Measurements from ENCODE around the gene ERBB3.

The ERBB3 gene

DNA sequence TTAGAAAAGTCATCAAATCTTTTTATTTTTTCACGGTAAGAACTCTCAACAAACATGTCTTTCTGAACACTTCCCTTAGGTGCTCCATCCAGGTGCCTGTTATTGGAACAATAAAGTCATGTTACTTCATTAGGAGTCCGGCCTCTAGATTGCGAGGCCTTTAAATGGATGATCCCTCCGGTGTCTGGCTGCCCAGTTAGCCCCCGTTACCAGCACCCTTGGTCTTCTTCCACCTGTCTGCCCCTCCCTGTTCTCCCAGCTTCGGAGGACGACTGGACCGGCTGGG, 23.8 kb downstream of the ERBB3 start:
- peak overlapping the region; percentile 90 for H3K9ac ChIP-seq (ENCODE audit: insufficient read length, low read depth)
- DNase-seq (ENCODE audit: low read depth, low spot score) = no peak
- H3K4me3 ChIP-seq (ENCODE audit: insufficient read length, low read depth) = peak overlapping the region; percentile 73
- H3K36me3 ChIP-seq (ENCODE audit: insufficient read depth, insufficient read length, low read length) = peaks cover 61% of the 10 kb centered on the region
- TF ChIP-seq ZNF274 (IDR thresholded peaks at IDR 0.05; ENCODE audit: low read depth, low read length) (no peak), YY1 (IDR thresholded peaks at IDR 0.05; ENCODE audit: insufficient read depth, insufficient read length) (no peak), SUZ12 (IDR thresholded peaks at IDR 0.05; ENCODE audit: extremely low read depth, insufficient read depth, insufficient read length) (no peak)
- H3K4me1 ChIP-seq (ENCODE audit: insufficient read depth, insufficient read length) = no peaks in the 10 kb centered on the region
- no peaks in the 10 kb centered on the region for H3K9me3 ChIP-seq (ENCODE audit: insufficient read depth, low read length)
- no peaks in the 10 kb centered on the region for H3K27me3 ChIP-seq (ENCODE audit: insufficient read depth, insufficient read length)

DNA sequence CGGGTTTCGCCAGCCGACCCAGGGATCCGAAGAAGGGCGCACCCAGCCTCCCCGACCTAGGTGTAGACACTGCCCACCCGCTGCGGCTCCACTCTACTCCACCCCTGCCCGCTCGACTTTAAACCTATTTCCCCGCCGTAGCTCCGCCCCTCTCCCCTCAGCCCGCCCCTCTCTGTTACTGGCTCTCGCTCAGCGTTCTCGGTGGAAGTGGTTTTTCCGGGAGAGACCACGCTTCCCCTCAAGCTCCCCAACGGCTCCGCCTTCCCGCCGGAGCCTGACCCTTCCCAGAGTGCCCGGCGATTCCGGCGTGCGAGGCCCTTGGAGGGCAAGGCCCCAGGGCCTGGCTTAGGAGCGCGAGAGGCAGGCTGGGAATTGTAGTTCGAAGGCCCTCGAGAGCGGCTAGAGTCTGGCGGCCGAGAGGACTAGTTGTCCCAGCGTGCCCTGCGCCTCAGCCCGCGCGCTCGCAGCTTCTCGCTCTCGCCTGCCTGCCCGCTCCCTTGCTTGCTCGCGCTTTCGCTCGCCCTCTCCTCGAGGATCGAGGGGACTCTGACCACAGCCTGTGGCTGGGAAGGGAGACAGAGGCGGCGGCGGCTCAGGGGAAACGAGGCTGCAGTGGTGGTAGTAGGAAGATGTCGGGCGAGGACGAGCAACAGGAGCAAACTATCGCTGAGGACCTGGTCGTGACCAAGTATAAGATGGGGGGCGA, 24.3 kb downstream of the ERBB3 start, which contains the start of gene PA2G4:
TSS of gene PA2G4 (plus strand) at position 451 of the 706 bp plus-strand sequence. CDS start at position 630, 179 bp downstream.
- Histone ChIP-seq H3K4me3 (ENCODE audit: insufficient read length, low read depth) (peak within 1 kb of the TSS; percentile 98), H3K9me3 (ENCODE audit: insufficient read depth, low read length) (no peaks in the 10 kb centered on the region), H3K9ac (ENCODE audit: insufficient read length, low read depth) (peak within 1 kb of the TSS; percentile 99), H3K4me1 (ENCODE audit: insufficient read depth, insufficient read length) (no peaks in the 10 kb centered on the region), H3K36me3 (ENCODE audit: insufficient read depth, insufficient read length, low read length) (peaks cover 65% of the 10 kb centered on the region), H3K27me3 (ENCODE audit: insufficient read depth, insufficient read length) (no peaks in the 10 kb centered on the region)
- TF ChIP-seq YY1 (IDR thresholded peaks at IDR 0.05; ENCODE audit: insufficient read depth, insufficient read length) (no peak), ZNF274 (IDR thresholded peaks at IDR 0.05; ENCODE audit: low read depth, low read length) (no peak), SUZ12 (IDR thresholded peaks at IDR 0.05; ENCODE audit: extremely low read depth, insufficient read depth, insufficient read length) (no peak)
- DNase-seq (ENCODE audit: low read depth, low spot score) = peak; percentile 99

DNA sequence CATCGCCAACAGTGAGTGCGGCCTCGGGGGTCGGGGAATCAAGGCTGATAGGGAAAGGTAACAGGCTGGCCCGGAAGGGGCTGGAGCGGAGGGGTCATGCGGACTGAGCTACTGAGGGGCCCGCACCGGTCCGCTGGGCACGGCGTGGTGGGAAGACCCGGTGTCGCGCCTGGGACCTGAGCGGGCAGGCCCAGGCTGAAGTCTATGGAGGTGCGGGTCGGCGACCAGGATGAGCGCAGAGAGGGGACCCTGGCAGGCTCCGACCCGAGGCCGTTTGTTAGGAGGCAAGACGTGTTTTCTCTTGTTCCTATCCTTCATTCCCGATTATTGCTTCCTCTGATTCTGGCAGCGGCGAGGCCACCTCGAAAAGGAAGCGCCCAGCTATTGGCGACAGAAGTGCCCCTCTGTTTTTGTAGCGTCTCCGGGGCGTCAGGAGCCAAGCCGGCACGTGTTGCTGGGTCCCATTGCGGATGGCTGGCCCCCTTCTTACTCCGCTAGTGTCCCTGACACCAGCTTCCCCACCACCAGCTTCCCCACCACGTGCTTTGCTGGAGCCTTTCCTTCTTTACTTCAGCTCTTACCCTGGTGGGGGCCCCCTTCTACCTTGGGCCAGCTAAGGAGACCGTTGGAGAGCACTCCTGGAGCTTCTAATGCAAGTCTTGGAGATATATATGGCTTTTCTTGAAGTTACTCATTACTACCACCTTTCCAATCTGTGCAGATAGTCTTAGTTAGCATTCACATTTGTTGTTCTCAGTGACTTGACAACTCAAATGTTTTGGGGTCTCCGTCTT, 25.0 kb downstream of the ERBB3 start:
- Histone ChIP-seq H3K9ac (ENCODE audit: insufficient read length, low read depth) (peak overlapping the region; percentile 99), H3K9me3 (ENCODE audit: insufficient read depth, low read length) (no peaks in the 10 kb centered on the region), H3K4me3 (ENCODE audit: insufficient read length, low read depth) (peak overlapping the region; percentile 98), H3K4me1 (ENCODE audit: insufficient read depth, insufficient read length) (no peaks in the 10 kb centered on the region), H3K27me3 (ENCODE audit: insufficient read depth, insufficient read length) (no peaks in the 10 kb centered on the region), H3K36me3 (ENCODE audit: insufficient read depth, insufficient read length, low read length) (peaks cover 66% of the 10 kb centered on the region)
- no peak for TF ChIP-seq ZNF274 (IDR thresholded peaks at IDR 0.05; ENCODE audit: low read depth, low read length)
- TF ChIP-seq SUZ12 (IDR thresholded peaks at IDR 0.05; ENCODE audit: extremely low read depth, insufficient read depth, insufficient read length) = no peak
- no peak for TF ChIP-seq YY1 (IDR thresholded peaks at IDR 0.05; ENCODE audit: insufficient read depth, insufficient read length)
- no peak for DNase-seq (ENCODE audit: low read depth, low spot score)

DNA sequence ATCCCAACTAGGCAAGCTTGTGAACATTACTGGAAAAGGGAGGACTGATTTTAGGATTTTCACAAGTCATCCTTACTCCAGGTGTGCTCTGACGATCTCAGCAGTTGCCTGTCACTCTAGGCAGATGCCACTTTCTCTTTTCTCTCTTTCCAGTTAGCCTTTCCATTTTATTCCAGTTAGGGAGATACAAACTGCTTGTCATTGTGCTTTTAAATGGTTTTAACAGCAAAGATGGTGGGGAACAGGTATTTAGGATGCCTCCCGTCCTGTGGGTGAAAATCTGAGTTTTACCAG, 25.6 kb downstream of the ERBB3 start:
- H3K27me3 ChIP-seq (ENCODE audit: insufficient read depth, insufficient read length) = no peaks in the 10 kb centered on the region
- no peak for TF ChIP-seq SUZ12 (IDR thresholded peaks at IDR 0.05; ENCODE audit: extremely low read depth, insufficient read depth, insufficient read length)
- no peak for DNase-seq (ENCODE audit: low read depth, low spot score)
- no peaks in the 10 kb centered on the region for H3K9me3 ChIP-seq (ENCODE audit: insufficient read depth, low read length)
- peak overlapping the region; percentile 99 for H3K9ac ChIP-seq (ENCODE audit: insufficient read length, low read depth)
- H3K4me3 ChIP-seq (ENCODE audit: insufficient read length, low read depth) = peak overlapping the region; percentile 98
- H3K36me3 ChIP-seq (ENCODE audit: insufficient read depth, insufficient read length, low read length) = peaks cover 70% of the 10 kb centered on the region
- no peaks in the 10 kb centered on the region for H3K4me1 ChIP-seq (ENCODE audit: insufficient read depth, insufficient read length)

DNA sequence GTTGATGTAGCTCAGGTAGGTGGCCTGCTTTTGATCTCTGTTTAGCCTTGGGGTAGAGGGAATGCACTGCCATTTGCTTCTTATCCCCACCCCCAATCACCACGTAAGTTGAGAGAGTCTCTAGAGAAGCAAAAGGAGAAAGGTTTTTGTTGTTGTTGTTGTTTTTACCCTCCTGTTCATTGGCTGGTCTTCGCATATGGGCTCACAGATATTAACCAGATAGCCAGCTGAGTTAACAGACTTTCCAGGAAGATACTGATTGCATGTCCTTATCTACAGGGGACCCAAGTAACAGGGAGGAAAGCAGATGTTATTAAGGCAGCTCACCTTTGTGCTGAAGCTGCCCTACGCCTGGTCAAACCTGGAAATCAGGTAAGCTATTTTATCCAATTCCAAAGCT, 27.3 kb downstream of the ERBB3 start:
- H3K9ac ChIP-seq (ENCODE audit: insufficient read length, low read depth) = no peak overlapping the region
- H3K9me3 ChIP-seq (ENCODE audit: insufficient read depth, low read length) = no peaks in the 10 kb centered on the region
- peaks cover 72% of the 10 kb centered on the region for H3K36me3 ChIP-seq (ENCODE audit: insufficient read depth, insufficient read length, low read length)
- no peak for DNase-seq (ENCODE audit: low read depth, low spot score)
- no peak overlapping the region for H3K4me3 ChIP-seq (ENCODE audit: insufficient read length, low read depth)
- no peaks in the 10 kb centered on the region for H3K27me3 ChIP-seq (ENCODE audit: insufficient read depth, insufficient read length)
- no peak for TF ChIP-seq SUZ12 (IDR thresholded peaks at IDR 0.05; ENCODE audit: extremely low read depth, insufficient read depth, insufficient read length)
- TF ChIP-seq YY1 (IDR thresholded peaks at IDR 0.05; ENCODE audit: insufficient read depth, insufficient read length) = no peak
- no peak for TF ChIP-seq ZNF274 (IDR thresholded peaks at IDR 0.05; ENCODE audit: low read depth, low read length)
- no peaks in the 10 kb centered on the region for H3K4me1 ChIP-seq (ENCODE audit: insufficient read depth, insufficient read length)

DNA sequence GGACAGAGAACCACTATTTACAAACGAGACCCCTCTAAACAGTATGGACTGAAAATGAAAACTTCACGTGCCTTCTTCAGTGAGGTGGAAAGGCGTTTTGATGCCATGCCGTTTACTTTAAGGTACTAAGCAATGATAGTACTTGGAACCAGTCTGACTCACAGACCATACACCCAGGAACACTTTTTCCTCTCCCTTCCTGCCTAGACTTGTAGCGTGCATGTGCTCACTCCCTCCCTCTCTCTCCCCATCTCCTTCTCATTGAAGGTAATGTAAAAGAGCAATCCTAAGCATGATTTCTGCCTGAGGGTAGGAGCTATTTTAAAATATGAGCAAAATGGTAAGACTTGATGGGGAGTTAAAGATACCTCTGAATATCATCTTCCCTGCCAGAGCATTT, 30.6 kb downstream of the ERBB3 start:
- H3K27me3 ChIP-seq (ENCODE audit: insufficient read depth, insufficient read length) = no peaks in the 10 kb centered on the region
- peaks cover 83% of the 10 kb centered on the region for H3K36me3 ChIP-seq (ENCODE audit: insufficient read depth, insufficient read length, low read length)
- DNase-seq (ENCODE audit: low read depth, low spot score) = no peak

DNA sequence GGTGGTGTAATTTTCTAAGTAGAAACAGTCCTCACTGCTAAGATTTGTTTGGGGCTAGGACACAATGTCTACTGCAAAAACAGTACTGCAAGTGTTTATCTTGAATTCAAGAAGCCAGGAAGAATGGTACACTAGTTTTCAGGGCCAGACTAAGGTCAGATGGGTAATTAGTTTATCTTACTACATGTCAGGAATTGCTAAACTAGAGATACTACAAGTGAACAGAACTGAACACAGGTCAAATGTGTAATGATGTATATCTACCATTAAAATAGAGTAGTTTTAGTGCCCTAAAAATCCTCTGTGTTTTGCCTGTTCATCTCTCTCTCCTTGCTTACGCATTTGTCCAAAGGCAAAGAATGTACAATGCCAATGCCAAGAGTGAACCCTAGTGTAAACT, 34.1 kb downstream of the ERBB3 start:
- TF ChIP-seq YY1 (IDR thresholded peaks at IDR 0.05; ENCODE audit: insufficient read depth, insufficient read length) (no peak), SUZ12 (IDR thresholded peaks at IDR 0.05; ENCODE audit: extremely low read depth, insufficient read depth, insufficient read length) (no peak), ZNF274 (IDR thresholded peaks at IDR 0.05; ENCODE audit: low read depth, low read length) (no peak)
- peaks cover 62% of the 10 kb centered on the region for H3K36me3 ChIP-seq (ENCODE audit: insufficient read depth, insufficient read length, low read length)
- no peaks in the 10 kb centered on the region for H3K27me3 ChIP-seq (ENCODE audit: insufficient read depth, insufficient read length)
- no peaks in the 10 kb centered on the region for H3K9me3 ChIP-seq (ENCODE audit: insufficient read depth, low read length)
- H3K9ac ChIP-seq (ENCODE audit: insufficient read length, low read depth) = no peak overlapping the region
- H3K4me1 ChIP-seq (ENCODE audit: insufficient read depth, insufficient read length) = no peaks in the 10 kb centered on the region
- no peak for DNase-seq (ENCODE audit: low read depth, low spot score)
- no peak overlapping the region for H3K4me3 ChIP-seq (ENCODE audit: insufficient read length, low read depth)

More for the DNA sequence above, 30.6 kb downstream of the ERBB3 start:
- H3K9me3 ChIP-seq (ENCODE audit: insufficient read depth, low read length) = no peaks in the 10 kb centered on the region
- TF ChIP-seq YY1 (IDR thresholded peaks at IDR 0.05; ENCODE audit: insufficient read depth, insufficient read length) = no peak
- no peak for TF ChIP-seq ZNF274 (IDR thresholded peaks at IDR 0.05; ENCODE audit: low read depth, low read length)
- TF ChIP-seq SUZ12 (IDR thresholded peaks at IDR 0.05; ENCODE audit: extremely low read depth, insufficient read depth, insufficient read length) = no peak
- H3K9ac ChIP-seq (ENCODE audit: insufficient read length, low read depth) = no peak overlapping the region
- no peaks in the 10 kb centered on the region for H3K4me1 ChIP-seq (ENCODE audit: insufficient read depth, insufficient read length)
- no peak overlapping the region for H3K4me3 ChIP-seq (ENCODE audit: insufficient read length, low read depth)

Data from NT2/D1 (cell line).